ENCODE results near the gene RNPC3. TPM values are rescaled to one million over a fixed set of nuclear protein-coding genes. Genes with fewer than 3 reads are reported as not detected.
"Not testable (repeated sequence)": the region's sequence is repeated elsewhere in the genome, so short reads cannot be mapped to it uniquely, and the experiment has no call there.

Gene RNPC3
- total RNA-seq, 1 donor from 2014 or later = 7.3 TPM

GRCh38 chr1:103561124-103561523 is 35.6 kb downstream of the RNPC3 start:
- not testable (repeated sequence) for ATAC-seq

- ATAC-seq = no peak
These were observed 36.3 kb downstream of the RNPC3 start for GRCh38 chr1:103561643-103562395.

GRCh38 chr1:103563056-103563455 is 37.6 kb downstream of the RNPC3 start:
- ATAC-seq = no peak

GRCh38 chr1:103569493-103569892 is 44.0 kb downstream of the RNPC3 start:
- ATAC-seq = no peak

- not testable (repeated sequence) for ATAC-seq
These were observed 45.8 kb downstream of the RNPC3 start, which contains the start of gene AMY2B for GRCh38 chr1:103571289-103571688. Gene AMY2B, plus strand, starts transcription at chr1:103571589. Its CDS starts 14 bp downstream, at chr1:103571603.

GRCh38 chr1:103576065-103576464 is 50.6 kb downstream of the RNPC3 start:
- no peak for ATAC-seq

- not testable (repeated sequence) for ATAC-seq
These were observed 51.3 kb downstream of the RNPC3 start for GRCh38 chr1:103576784-103577183.

- ATAC-seq = no peak
These were observed 57.0 kb downstream of the RNPC3 start for GRCh38 chr1:103582464-103582863.

GRCh38 chr1:103583887-103584286 is 58.4 kb downstream of the RNPC3 start:
- ATAC-seq = no peak

- ATAC-seq = no peak
These were observed 59.0 kb downstream of the RNPC3 start for GRCh38 chr1:103584537-103584936.

GRCh38 chr1:103602740-103603139 is 77.2 kb downstream of the RNPC3 start:
- not testable (repeated sequence) for ATAC-seq

Other genes starting within 250 kb of the RNPC3 start
- gene AMY2B, start 45.9 kb downstream of the RNPC3 start, total RNA-seq = 2.9 TPM
- gene AMY2A, start 91.7 kb downstream of the RNPC3 start, total RNA-seq = not detected
- not detected for gene AMY1A, start 130.1 kb downstream of the RNPC3 start, total RNA-seq
- not detected for gene AMY1B, start 170.5 kb downstream of the RNPC3 start, total RNA-seq
- gene AMY1C, start 224.2 kb downstream of the RNPC3 start, total RNA-seq = not detected